ENCODE data around the gene TMEM238L.

- TF ChIP-seq, protein P1, sequence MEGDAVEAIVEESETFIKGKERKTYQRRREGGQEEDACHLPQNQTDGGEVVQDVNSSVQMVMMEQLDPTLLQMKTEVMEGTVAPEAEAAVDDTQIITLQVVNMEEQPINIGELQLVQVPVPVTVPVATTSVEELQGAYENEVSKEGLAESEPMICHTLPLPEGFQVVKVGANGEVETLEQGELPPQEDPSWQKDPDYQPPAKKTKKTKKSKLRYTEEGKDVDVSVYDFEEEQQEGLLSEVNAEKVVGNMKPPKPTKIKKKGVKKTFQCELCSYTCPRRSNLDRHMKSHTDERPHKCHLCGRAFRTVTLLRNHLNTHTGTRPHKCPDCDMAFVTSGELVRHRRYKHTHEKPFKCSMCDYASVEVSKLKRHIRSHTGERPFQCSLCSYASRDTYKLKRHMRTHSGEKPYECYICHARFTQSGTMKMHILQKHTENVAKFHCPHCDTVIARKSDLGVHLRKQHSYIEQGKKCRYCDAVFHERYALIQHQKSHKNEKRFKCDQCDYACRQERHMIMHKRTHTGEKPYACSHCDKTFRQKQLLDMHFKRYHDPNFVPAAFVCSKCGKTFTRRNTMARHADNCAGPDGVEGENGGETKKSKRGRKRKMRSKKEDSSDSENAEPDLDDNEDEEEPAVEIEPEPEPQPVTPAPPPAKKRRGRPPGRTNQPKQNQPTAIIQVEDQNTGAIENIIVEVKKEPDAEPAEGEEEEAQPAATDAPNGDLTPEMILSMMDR (IDR thresholded peaks at IDR 0.05; ENCODE audit: low read depth, low read length): no peak
- no peak for TF ChIP-seq EZH2phosphoT487 (IDR thresholded peaks at IDR 0.05; ENCODE audit: low read depth)
Observed at GRCh38 chr17:10814075-10814474, 10.2 kb upstream of the TMEM238L start.

Data from OCI-LY3 (cell line).